K562 (cell line): Measurements from ENCODE around the gene EPSTI1. TPM values are rescaled to one million over a fixed set of nuclear protein-coding genes. Genes with fewer than 3 reads are reported as not detected.

Experiments
- ATAC-seq: fragments of 200-7000 bp; cut with Tn5 transposase; 3 replicates; pipeline ENCODE4 v1.9.1; 2020; ENCODE audit warnings: moderate library complexity
- BruUV-seq: library from RNA; stranded (reverse); fragments of 400-500 nt; replicated peaks from 2 replicates; lab custom pipeline; 2021; lab: Mats Ljungman, UMichigan
- CTCF ChIA-PET: fragments of 300-600 bp; formaldehyde crosslinking; extraction: SDS; loops from one replicate; lab custom pipeline; 2021; ENCODE audit warnings: low intra/inter-chr PET ratio; lab: Yijun Ruan, JAX
- POLR2A ChIA-PET: fragments of 300-600, 350-650 bp; sonication (Branson Sonifier 250); formaldehyde crosslinking; extraction: SDS; loops from one replicate; lab custom pipeline; 2021; ENCODE audit warnings: antibody characterized with exemption, inconsistent platforms; lab: Yijun Ruan, JAX
- DNase-seq, 4 experiments: peaks; one replicate each; pipeline versions ENCODE4 v3.0.0 to v3.0.0-alpha.2; 2011 to 2018; ENCODE audit warnings: low spot score in 3 of 4, mixed read lengths in 3 of 4; ENCODE audit errors: extremely low read depth in 1 of 4
- FAIRE-seq: peaks from 2 replicates; lab custom pipeline; 2011; peaks lifted over from hg19 to GRCh38; lab: Jason Lieb, UNC
- H2AFZ ChIP-seq: 2 replicates; pipeline ENCODE4 v1.6.0; 2011; ENCODE audit warnings: low read depth, low read length, control low read depth, inconsistent platforms
- H3K27ac ChIP-seq: fragments of 200-600 bp; 3 replicates; pipeline ENCODE4 v1.8.0; 2011; ENCODE audit warnings: low read depth, mild to moderate bottlenecking, control low read depth, inconsistent platforms, low read length, moderate library complexity, mixed read lengths; ENCODE audit errors: extremely low read depth
- H3K27me3 ChIP-seq, 2 experiments: fragments of 300-600 bp in 1 of 2; 2 replicates in 1 of 2; 3 replicates in 1 of 2; pipeline versions ENCODE4 v1.6.0 to v1.8.0; 2011; ENCODE audit warnings: inconsistent platforms in 2 of 2, low read length in 2 of 2, mild to moderate bottlenecking in 1 of 2, mixed read lengths in 1 of 2, moderate library complexity in 1 of 2; ENCODE audit not compliant: control insufficient read depth in 2 of 2, insufficient read depth in 2 of 2
- H3K36me3 ChIP-seq: fragments of 300-600 bp; 3 replicates; pipeline ENCODE4 v1.8.0; 2011; ENCODE audit warnings: mild to moderate bottlenecking, low read length, inconsistent platforms; ENCODE audit not compliant: control insufficient read depth, insufficient read depth
- H3K4me1 ChIP-seq, 2 experiments: fragments of 200-600 bp in 1 of 2; replicated peaks in 1 of 2; 2 replicates in 1 of 2; 3 replicates in 1 of 2; pipeline versions ENCODE4 v1.5.1 to v1.8.0; 2011; ENCODE audit warnings: inconsistent platforms in 2 of 2, low read length in 2 of 2, mild to moderate bottlenecking in 1 of 2, mixed read lengths in 1 of 2, moderate library complexity in 1 of 2; ENCODE audit not compliant: control insufficient read depth in 2 of 2, insufficient read depth in 2 of 2
- H3K4me2 ChIP-seq: 2 replicates; pipeline ENCODE4 v1.6.1; 2011; ENCODE audit warnings: low read length, control low read depth, inconsistent platforms, mixed read lengths; ENCODE audit not compliant: insufficient read depth
- H3K4me3 ChIP-seq: fragments of 200-600 bp; sonication (generic), shearing (Covaris generic); 2 replicates; pipeline ENCODE4 v1.5.1; 2016; ENCODE audit warnings: control low read depth, inconsistent platforms
- H3K79me2 ChIP-seq: fragments of 200-600 bp; 3 replicates; pipeline ENCODE4 v1.8.0; 2011; ENCODE audit warnings: low read length, inconsistent platforms; ENCODE audit not compliant: control insufficient read depth, insufficient read depth
- H3K9ac ChIP-seq, 2 experiments: 2 replicates each; pipeline versions ENCODE4 v1.6.0 to v1.6.1; 2011; ENCODE audit warnings: low read depth in 2 of 2, low read length in 2 of 2, control low read depth in 1 of 2, inconsistent platforms in 1 of 2, mild to moderate bottlenecking in 1 of 2, mixed read lengths in 1 of 2; ENCODE audit not compliant: insufficient read depth in 1 of 2
- H3K9me1 ChIP-seq: one replicate; pipeline ENCODE4 v1.6.0; 2011; ENCODE audit warnings: inconsistent platforms, mild to moderate bottlenecking, low read length, moderate library complexity; ENCODE audit not compliant: control insufficient read depth, insufficient read depth
- H3K9me3 ChIP-seq: replicated peaks from 2 replicates; pipeline ENCODE4 v1.5.1; 2011; ENCODE audit warnings: low read depth, low read length, inconsistent platforms; ENCODE audit not compliant: control insufficient read depth, insufficient read depth
- H4K20me1 ChIP-seq: replicated peaks from 2 replicates; pipeline ENCODE4 v1.6.1; 2011; ENCODE audit warnings: low read length, inconsistent platforms, mixed read lengths; ENCODE audit not compliant: control insufficient read depth, insufficient read depth
- CBX3 ChIP-seq, 2 experiments: IDR thresholded peaks; 1 replicate in 1 of 2; 2 replicates in 1 of 2; pipeline ENCODE4 v1.6.1; 2012; ENCODE audit warnings: inconsistent platforms in 2 of 2, low read length in 2 of 2, borderline replicate concordance in 1 of 2, control low read depth in 1 of 2
- CEBPB ChIP-seq: fragments of 450-650 bp; IDR thresholded peaks from 2 replicates; pipeline ENCODE4 v1.6.1; 2016; ENCODE audit warnings: missing genetic modification characterization, missing compliant biosample characterization
- ELF1 ChIP-seq: fragments of 200-800 bp; sonication (Bioruptor generic); IDR thresholded peaks from 2 replicates; pipeline ENCODE4 v1.6.1; 2016; ENCODE audit warnings: missing genetic modification characterization, missing compliant biosample characterization
- EP400 ChIP-seq: fragments of 450-650 bp; IDR thresholded peaks from 2 replicates; pipeline ENCODE4 v1.6.1; 2017; ENCODE audit warnings: antibody characterized with exemption, mild to moderate bottlenecking, moderate library complexity
- GTF3C2 ChIP-seq: IDR thresholded peaks from 3 replicates; pipeline ENCODE4 v1.6.1; 2011; ENCODE audit warnings: borderline replicate concordance, mild to moderate bottlenecking, moderate library complexity; ENCODE audit not compliant: insufficient read length; ENCODE audit errors: extremely low read depth
- JUNB ChIP-seq: fragments of 450-650 bp; formaldehyde crosslinking; conservative IDR thresholded peaks from 2 replicates; pipeline ENCODE4 v1.4.0; 2020; ENCODE audit warnings: mild to moderate bottlenecking
- XRCC5 ChIP-seq: fragments of 200-400 bp; formaldehyde crosslinking; IDR thresholded peaks from 2 replicates; pipeline ENCODE4 v1.6.1; 2017; ENCODE audit warnings: low read depth, mild to moderate bottlenecking, low read length
- ZBTB49 ChIP-seq: sonication (generic); formaldehyde crosslinking; IDR thresholded peaks from 2 replicates; pipeline ENCODE4 v1.8.0; 2022; ENCODE audit warnings: missing genetic modification reagents, mild to moderate bottlenecking, borderline replicate concordance
- ZNF12 ChIP-seq: sonication (generic); formaldehyde crosslinking; IDR thresholded peaks from 2 replicates; pipeline ENCODE4 v1.4.0; 2020; ENCODE audit warnings: mild to moderate bottlenecking, missing genetic modification reagents
- ZNF408 ChIP-seq: fragments of 250-450 bp; sonication (Bioruptor Pico); IDR thresholded peaks from 2 replicates; pipeline ENCODE4 v1.4.0; 2020; ENCODE audit warnings: low read depth, mild to moderate bottlenecking, moderate library complexity
- WGBS: fragments of 100-300 bp; shearing (Covaris generic); methylation state at CpG from one replicate; pipeline ENCODE4 v1.1.6; 2016; ENCODE audit warnings: low coverage, mixed read lengths; ENCODE audit not compliant: insufficient coverage; ENCODE audit errors: missing lambda C conversion rate; 5-methylcytosine and 5-hydroxymethylcytosine counted together
- in situ Hi-C: fragments of 300-500 bp; cut with MboI; formaldehyde crosslinking; loops from 4 replicates; pipeline ENCODE4 v1.15.0; 2018; ENCODE audit warnings: inconsistent platforms, mixed read lengths
- intact Hi-C: fragments of 100-400 bp; cut with micrococcal nuclease; formaldehyde crosslinking; loops from 2 replicates; pipeline ENCODE4 v1.14.2; 2022
- polyA plus RNA-seq, 8 experiments: library from polyadenylated mRNA; depleted of rRNA in 4 of 8; stranded (reverse) in 5 of 8; unstranded in 3 of 8; fragments of >200 nt; fragmentation: Nextera tagmentation in 2 of 8; fragmentation: Illumina TruSeq in 1 of 8; extraction: Ambion mirVana in 2 of 8; extraction: Trizol in 1 of 8; gene quantifications; 2 replicates each; pipeline versions ENCODE4 v1.2.1 to v1.2.3, GENCODE V29; 2011 to 2014; ENCODE audit warnings: inconsistent platforms in 1 of 8, missing spikeins in 1 of 8
- total RNA-seq, 7 experiments: library from RNA; depleted of rRNA in 6 of 7; stranded (reverse); fragments of >200 nt in 6 of 7; fragmentation: Illumina TruSeq in 2 of 7; extraction: Trizol in 2 of 7; gene quantifications; 2 replicates each; pipeline versions ENCODE4 v1.2.1 to v1.2.3, GENCODE V29; 2011 to 2021; ENCODE audit warnings: low replicate concordance in 1 of 7

Gene EPSTI1
- total and polyA plus RNA-seq, 9 of the 15 experiments (the other 6 are each of a cell fraction or from before 2014, with no cell fraction given), result 0.18 to 1.0 TPM; not detected in 7

GRCh38 chr13:42880056-42880605, 111.9 kb downstream of the EPSTI1 start:
- H2AFZ ChIP-seq, result no peak overlapping the region
- no peaks in the 10 kb centered on the region for H3K4me1 ChIP-seq
- ATAC-seq (no peak), DNase-seq (no peak), FAIRE-seq (no peak)
- TF ChIP-seq ZBTB49 (CRISPR knock-in tag), result no peak
- BruUV-seq, result no TSS peak
- H3K9me1 ChIP-seq, result no peaks in the 10 kb centered on the region
- ChIA-PET POLR2A (no interaction called here), CTCF (no interaction called here)
- no peak overlapping the region for H3K27ac ChIP-seq
- H4K20me1 ChIP-seq, result no peaks in the 10 kb centered on the region
- in situ Hi-C loops (no loop called here), intact Hi-C loops (no loop called here)
- H3K4me2 ChIP-seq, result no peak overlapping the region
- H3K9ac ChIP-seq, result no peak overlapping the region
- H3K4me3 ChIP-seq, result no peak overlapping the region
- H3K79me2 ChIP-seq, result no peaks in the 10 kb centered on the region
- no peaks in the 10 kb centered on the region for H3K9me3 ChIP-seq
- no peaks in the 10 kb centered on the region for H3K36me3 ChIP-seq
- WGBS, result 0% methylated on average over 8 of the region's 8 CpGs
- H3K27me3 ChIP-seq, result no peaks in the 10 kb centered on the region

GRCh38 chr13:42878721-42879120, 113.3 kb downstream of the EPSTI1 start:
- Histone ChIP-seq H3K4me3 (no peak overlapping the region), H3K4me1 (no peaks in the 10 kb centered on the region), H3K9ac (no peak overlapping the region), H3K9me1 (no peaks in the 10 kb centered on the region), H3K9me3 (no peaks in the 10 kb centered on the region), H2AFZ (no peak overlapping the region), H3K36me3 (no peaks in the 10 kb centered on the region), H3K4me2 (no peak overlapping the region), H4K20me1 (no peaks in the 10 kb centered on the region), H3K27me3 (no peaks in the 10 kb centered on the region), H3K79me2 (no peaks in the 10 kb centered on the region), H3K27ac (no peak overlapping the region)
- no peak for FAIRE-seq
- 0% methylated on average over 3 of the region's 3 CpGs for WGBS
- in situ Hi-C loops (no loop called here), intact Hi-C loops (no loop called here)
- CTCF ChIA-PET, result no interaction called here
- POLR2A ChIA-PET, result no interaction called here
- DNase-seq, result no peak
- BruUV-seq, result no TSS peak
- ATAC-seq, result no peak
- TF ChIP-seq CEBPB (tag) (no peak), GTF3C2 (no peak), XRCC5 (no peak), EP400 (no peak), JUNB (no peak), CBX3 (IDR thresholded peaks at IDR 0.05; ENCODE audit: borderline replicate concordance in 1 of 2, low read length in 2 of 2) (no peak), ZNF12 (CRISPR knock-in tag) (no peak), ELF1 (tag) (no peak), ZNF408 (no peak)
